Mesenteric fat pad (tissue), 1 donor: Measurements from ENCODE around the gene KIFAP3. TPM values are rescaled to one million over a fixed set of nuclear protein-coding genes. Genes with fewer than 3 reads are reported as not detected.
"Not testable (repeated sequence)": the region's sequence is repeated elsewhere in the genome, so short reads cannot be mapped to it uniquely, and the experiment has no call there.

Experiments
- DNase-seq: peaks from one replicate; pipeline ENCODE4 v3.0.0-alpha.2; 2020; ENCODE audit warnings: low spot score
- total RNA-seq: library from RNA; stranded (reverse); fragmentation: NEBNext Ultra II Directional; extraction: Animal tissue kit (Norgen Biotek cat#: 25700); gene quantifications from one replicate; pipeline ENCODE4 v1.2.1, GENCODE V29; 2021
- donor health status: DM: yes; HTN: yes; CAD: no.

KIFAP3 gene
- total RNA-seq, 1 donor from 2014 or later, result 17.5 TPM

- DNase-seq, result no peak
Observed at GRCh38 chr1:169892176-169892926, 182.1 kb downstream of the KIFAP3 start.

GRCh38 chr1:169891539-169891885 is 183.0 kb downstream of the KIFAP3 start:
- DNase-seq, result no peak

- DNase-seq, result no peak
Observed at GRCh38 chr1:169890761-169891538, 183.5 kb downstream of the KIFAP3 start.

GRCh38 chr1:169889871-169890270 is 184.6 kb downstream of the KIFAP3 start:
- DNase-seq, result no peak

GRCh38 chr1:169886931-169887330 is 187.6 kb downstream of the KIFAP3 start:
- DNase-seq, result no peak

GRCh38 chr1:169886422-169886821 is 188.1 kb downstream of the KIFAP3 start:
- DNase-seq, result no peak

GRCh38 chr1:169885207-169885606 is 189.3 kb downstream of the KIFAP3 start:
- no peak for DNase-seq

- DNase-seq, result no peak
Observed at GRCh38 chr1:169884634-169885033, 189.9 kb downstream of the KIFAP3 start.

- no peak for DNase-seq
Observed at GRCh38 chr1:169882039-169882511, 192.4 kb downstream of the KIFAP3 start.

GRCh38 chr1:169879034-169879840 is 195.3 kb downstream of the KIFAP3 start:
- no peak for DNase-seq

- no peak for DNase-seq
Observed at GRCh38 chr1:169878498-169878897, 196.0 kb downstream of the KIFAP3 start.

- no peak for DNase-seq
Observed at GRCh38 chr1:169877800-169878491, 196.5 kb downstream of the KIFAP3 start.

- DNase-seq, result no peak
Observed at GRCh38 chr1:169874229-169874628, 200.3 kb downstream of the KIFAP3 start.

GRCh38 chr1:169873582-169874199 is 200.8 kb downstream of the KIFAP3 start:
- no peak for DNase-seq

GRCh38 chr1:169872906-169873305 is 201.6 kb downstream of the KIFAP3 start:
- no peak for DNase-seq

GRCh38 chr1:169871988-169872387 is 202.5 kb downstream of the KIFAP3 start:
- not testable (repeated sequence) for DNase-seq
